ENCODE data around the gene CLTCL1.

DNA sequence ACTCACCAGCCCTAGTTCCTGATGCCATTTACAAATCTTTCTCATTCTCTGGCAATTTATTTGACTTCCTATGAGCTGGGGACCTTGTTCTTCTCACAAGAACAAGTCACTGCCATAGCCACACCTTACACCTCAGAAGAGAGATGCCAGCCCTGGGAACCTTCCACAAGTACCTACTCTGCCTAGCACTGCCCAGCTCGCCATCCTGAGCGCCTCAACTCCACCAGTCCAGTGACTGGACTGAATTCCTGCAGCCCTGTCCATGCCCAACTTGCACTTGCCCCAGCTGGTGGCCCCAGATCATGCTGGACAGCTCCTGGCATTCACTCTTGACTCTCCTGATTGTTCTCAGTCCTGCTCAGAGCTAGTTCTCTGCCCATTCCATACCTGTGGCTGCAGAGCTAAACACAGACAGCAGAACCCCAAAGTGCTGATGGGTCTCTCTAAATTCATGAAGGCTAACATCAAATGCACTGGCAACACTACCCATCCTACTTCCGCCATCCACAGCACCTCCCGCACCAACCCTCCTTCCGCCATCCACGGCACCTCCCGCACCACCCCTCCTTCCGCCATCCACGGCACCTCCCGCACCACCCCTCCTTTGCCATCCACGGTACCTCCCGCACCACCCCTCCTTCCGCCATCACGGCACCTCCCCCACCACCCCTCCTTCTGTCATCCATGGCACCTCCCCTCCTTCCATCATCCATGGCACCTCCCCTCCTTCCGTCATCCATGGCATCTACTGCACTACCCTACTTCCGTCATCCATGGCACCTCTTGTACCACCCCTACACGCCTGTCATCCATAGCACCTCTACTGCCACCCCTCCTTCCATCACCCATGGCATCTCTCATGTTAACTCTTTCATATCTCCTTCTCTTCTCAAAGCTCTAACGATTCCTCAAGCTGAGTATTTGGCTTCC is 89.4 kb downstream of the CLTCL1 start:
- TF ChIP-seq GATA3 (IDR thresholded peaks at IDR 0.05; ENCODE audit: low read depth, low read length) (no peak), GATA2 (IDR thresholded peaks at IDR 0.05; ENCODE audit: low read depth, low read length) (no peak)

Measured in SH-SY5Y (cell line).